ENCODE results near the gene CLCNKB.

The CLCNKB gene

GRCh38 chr1:16092923-16093511, 49.4 kb downstream of the CLCNKB start:
- TF ChIP-seq CTCF (IDR thresholded peaks at IDR 0.05; ENCODE audit: low read depth, low read length) = no peak
- no peak overlapping the region for H3K4me3 ChIP-seq (ENCODE audit: low read depth, low read length)

- H3K4me3 ChIP-seq (ENCODE audit: low read depth, low read length) = no peak overlapping the region
- no peak for TF ChIP-seq CTCF (IDR thresholded peaks at IDR 0.05; ENCODE audit: low read depth, low read length)
Measured at GRCh38 chr1:16093611-16094010, 50.0 kb downstream of the CLCNKB start.

GRCh38 chr1:16094453-16095158, 51.0 kb downstream of the CLCNKB start:
- TF ChIP-seq CTCF (IDR thresholded peaks at IDR 0.05; ENCODE audit: low read depth, low read length) = no peak
- H3K4me3 ChIP-seq (ENCODE audit: low read depth, low read length) = no peak overlapping the region

GRCh38 chr1:16095447-16095846, 51.9 kb downstream of the CLCNKB start:
- TF ChIP-seq CTCF (IDR thresholded peaks at IDR 0.05; ENCODE audit: low read depth, low read length) = no peak
- H3K4me3 ChIP-seq (ENCODE audit: low read depth, low read length) = no peak overlapping the region

GRCh38 chr1:16099412-16099811, 55.8 kb downstream of the CLCNKB start:
- no peak overlapping the region for H3K4me3 ChIP-seq (ENCODE audit: low read depth, low read length)

GRCh38 chr1:16101623-16102022, 58.0 kb downstream of the CLCNKB start:
- no peak overlapping the region for H3K4me3 ChIP-seq (ENCODE audit: low read depth, low read length)
- TF ChIP-seq CTCF (IDR thresholded peaks at IDR 0.05; ENCODE audit: low read depth, low read length) = no peak

More at GRCh38 chr1:16099412-16099811, 55.8 kb downstream of the CLCNKB start:
- no peak for TF ChIP-seq CTCF (IDR thresholded peaks at IDR 0.05; ENCODE audit: low read depth, low read length)
